ENCODE results near the gene TWNK.
"Not testable (repeated sequence)": the region's sequence is repeated elsewhere in the genome, so short reads cannot be mapped to it uniquely, and the experiment has no call there.

The TWNK gene

GRCh38 chr10:100970076-100970913 is 17.0 kb upstream of the TWNK start:
- H3K27me3 Mint-ChIP-seq = no peaks in the 10 kb centered on the region
- peak overlapping the region; percentile 66 for H3K4me3 Mint-ChIP-seq
- peaks cover 15% of the 10 kb centered on the region for H3K4me1 Mint-ChIP-seq
- no peak overlapping the region for H3K27ac Mint-ChIP-seq
- no peaks in the 10 kb centered on the region for H3K9me3 Mint-ChIP-seq
- H3K36me3 Mint-ChIP-seq = peaks cover 3% of the 10 kb centered on the region

DNA sequence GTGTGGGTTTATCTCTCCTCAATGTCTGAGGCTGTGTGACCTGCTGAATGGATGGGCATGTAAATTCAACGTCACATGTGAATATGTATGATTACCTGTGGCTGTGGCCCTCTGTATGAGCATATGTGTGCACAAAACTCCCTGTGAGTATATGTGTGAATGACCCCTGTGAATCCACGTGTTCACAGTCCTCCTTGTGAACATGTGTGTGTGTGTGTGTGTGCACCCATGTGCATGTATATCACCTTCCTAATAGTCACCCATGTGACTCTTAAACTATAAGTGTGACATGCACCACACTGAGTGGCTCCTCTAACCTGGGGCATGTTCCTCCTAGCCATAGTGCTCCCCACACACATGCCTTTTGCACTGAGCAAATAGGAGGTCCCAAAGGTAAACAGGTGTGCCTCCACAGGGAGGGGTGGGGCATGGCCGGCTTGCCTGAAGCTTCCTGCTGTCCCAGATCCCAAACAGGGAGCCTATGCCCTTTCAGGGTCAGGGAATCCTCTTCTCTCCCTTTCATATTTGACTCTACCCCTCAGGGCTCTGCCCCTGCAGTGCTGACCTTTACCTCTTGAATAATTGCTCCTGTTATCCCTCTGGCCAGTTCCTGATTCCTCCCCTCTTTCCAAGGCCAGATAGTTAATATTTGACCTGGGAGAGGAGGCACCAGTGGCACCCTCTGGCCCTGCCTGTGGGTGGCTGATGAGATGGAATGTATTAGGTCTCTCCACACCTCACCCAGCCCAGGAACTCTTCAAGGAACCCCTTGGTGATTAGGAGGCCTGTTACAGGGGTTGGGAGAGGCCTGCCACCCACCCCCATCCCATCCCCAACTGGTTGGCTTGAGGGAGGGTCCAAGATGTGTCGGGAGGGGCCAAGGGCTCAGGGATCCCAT is 16.2 kb upstream of the TWNK start:
- H3K4me3 Mint-ChIP-seq = peak overlapping the region; percentile 66
- H3K27ac Mint-ChIP-seq = no peak overlapping the region
- no peaks in the 10 kb centered on the region for H3K36me3 Mint-ChIP-seq
- no peaks in the 10 kb centered on the region for H3K9me3 Mint-ChIP-seq
- peaks cover 15% of the 10 kb centered on the region for H3K4me1 Mint-ChIP-seq
- H3K27me3 Mint-ChIP-seq = no peaks in the 10 kb centered on the region

DNA sequence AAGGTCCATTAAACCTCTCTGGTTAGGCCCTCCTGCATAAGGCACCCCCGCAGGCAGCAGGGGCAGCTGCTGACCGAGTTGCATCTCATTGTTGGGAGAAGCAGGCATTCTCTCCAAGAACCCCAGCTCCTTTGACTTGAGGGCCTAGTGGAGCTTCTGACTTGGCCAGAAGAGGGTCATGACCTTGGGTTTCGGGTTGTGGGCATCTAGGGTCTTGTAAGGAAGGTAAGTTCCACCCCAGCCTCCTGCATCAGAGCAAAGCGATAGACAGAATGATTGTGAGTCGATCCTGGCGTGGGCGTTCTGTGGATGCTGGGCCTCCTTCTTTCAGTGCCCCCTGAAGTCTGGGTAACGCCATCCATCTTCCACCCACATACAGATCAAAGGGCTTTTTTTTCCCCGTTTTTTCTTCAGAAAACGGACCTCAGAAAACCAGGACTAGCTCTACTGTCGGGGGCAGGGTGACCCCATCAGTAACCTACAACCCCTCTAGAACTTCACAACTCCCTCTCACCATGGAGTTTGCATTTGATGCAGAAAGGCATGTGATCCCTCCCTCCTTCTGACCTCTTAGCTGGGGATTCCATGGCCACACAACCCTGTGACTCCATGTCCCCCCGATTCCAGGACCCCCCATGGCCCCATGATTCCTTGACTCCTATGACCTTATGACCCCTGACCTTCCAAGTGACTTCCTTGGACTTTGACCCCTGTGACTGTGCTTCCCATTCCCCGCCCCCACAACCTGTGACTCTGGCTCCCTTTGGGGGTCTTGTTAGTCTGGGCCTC is 15.0 kb upstream of the TWNK start:
- no peak overlapping the region for H3K27ac Mint-ChIP-seq
- no peaks in the 10 kb centered on the region for H3K36me3 Mint-ChIP-seq
- H3K4me3 Mint-ChIP-seq = no peak overlapping the region
- no peaks in the 10 kb centered on the region for H3K27me3 Mint-ChIP-seq
- peaks cover 15% of the 10 kb centered on the region for H3K4me1 Mint-ChIP-seq
- no peaks in the 10 kb centered on the region for H3K9me3 Mint-ChIP-seq

GRCh38 chr10:100972904-100973535 is 14.3 kb upstream of the TWNK start:
- peaks cover 15% of the 10 kb centered on the region for H3K4me1 Mint-ChIP-seq
- no peaks in the 10 kb centered on the region for H3K27me3 Mint-ChIP-seq
- H3K36me3 Mint-ChIP-seq = no peaks in the 10 kb centered on the region
- no peaks in the 10 kb centered on the region for H3K9me3 Mint-ChIP-seq
- H3K27ac Mint-ChIP-seq = no peak overlapping the region
- no peak overlapping the region for H3K4me3 Mint-ChIP-seq

- H3K4me1 Mint-ChIP-seq, H3K27ac Mint-ChIP-seq, H3K9me3 Mint-ChIP-seq, H3K27me3 Mint-ChIP-seq, H3K4me3 Mint-ChIP-seq, H3K36me3 Mint-ChIP-seq: not testable (repeated sequence)
Observed at GRCh38 chr10:100975397-100975796, 11.9 kb upstream of the TWNK start.

- no peaks in the 10 kb centered on the region for H3K36me3 Mint-ChIP-seq
- no peak overlapping the region for H3K4me3 Mint-ChIP-seq
- no peak overlapping the region for H3K27ac Mint-ChIP-seq
- no peaks in the 10 kb centered on the region for H3K4me1 Mint-ChIP-seq
- no peaks in the 10 kb centered on the region for H3K27me3 Mint-ChIP-seq
- no peaks in the 10 kb centered on the region for H3K9me3 Mint-ChIP-seq
Observed at GRCh38 chr10:100976906-100977305, 10.4 kb upstream of the TWNK start.

- Mint-ChIP-seq H3K4me3 (no peak overlapping the region), H3K9me3 (no peaks in the 10 kb centered on the region), H3K4me1 (no peaks in the 10 kb centered on the region), H3K27me3 (no peaks in the 10 kb centered on the region), H3K36me3 (no peaks in the 10 kb centered on the region), H3K27ac (no peak overlapping the region)
Observed at GRCh38 chr10:100977436-100977835, 9.9 kb upstream of the TWNK start.

- Mint-ChIP-seq H3K4me3 (no peak overlapping the region), H3K27me3 (no peaks in the 10 kb centered on the region), H3K9me3 (no peaks in the 10 kb centered on the region), H3K36me3 (no peaks in the 10 kb centered on the region), H3K4me1 (no peaks in the 10 kb centered on the region), H3K27ac (no peak overlapping the region)
Observed at GRCh38 chr10:100978121-100978900, 9.0 kb upstream of the TWNK start.

DNA sequence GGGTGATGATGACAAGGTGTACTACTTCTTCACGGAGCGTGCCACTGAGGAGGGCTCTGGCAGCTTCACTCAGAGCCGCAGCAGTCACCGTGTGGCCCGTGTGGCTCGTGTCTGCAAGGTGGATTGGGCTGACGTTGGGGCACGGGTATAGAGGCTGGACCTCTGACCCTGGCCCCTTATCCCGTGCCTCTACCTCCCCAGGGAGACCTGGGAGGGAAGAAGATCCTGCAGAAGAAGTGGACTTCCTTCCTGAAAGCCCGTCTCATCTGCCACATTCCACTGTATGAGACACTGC is 8.5 kb upstream of the TWNK start:
- no peaks in the 10 kb centered on the region for H3K36me3 Mint-ChIP-seq

DNA sequence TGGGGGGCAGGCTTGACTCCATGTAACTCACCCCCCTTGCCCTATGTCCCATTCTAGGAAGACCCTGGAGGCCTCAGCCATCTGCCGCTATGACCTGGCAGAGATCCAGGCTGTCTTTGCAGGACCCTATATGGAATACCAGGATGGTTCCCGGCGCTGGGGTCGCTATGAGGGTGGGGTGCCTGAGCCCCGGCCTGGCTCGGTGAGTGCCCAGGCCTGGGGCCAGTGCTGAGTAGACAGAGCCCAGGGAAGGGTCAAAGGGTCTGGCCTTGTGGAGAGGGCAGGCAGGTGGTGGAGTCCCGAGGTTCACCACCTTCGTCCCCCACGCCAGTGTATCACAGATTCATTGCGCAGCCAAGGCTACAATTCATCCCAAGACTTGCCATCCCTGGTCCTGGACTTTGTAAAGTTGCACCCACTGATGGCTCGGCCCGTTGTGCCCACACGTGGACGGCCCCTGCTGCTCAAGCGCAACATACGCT is 7.5 kb upstream of the TWNK start:
- H3K27ac Mint-ChIP-seq = no peak overlapping the region
- no peaks in the 10 kb centered on the region for H3K27me3 Mint-ChIP-seq
- no peaks in the 10 kb centered on the region for H3K4me1 Mint-ChIP-seq
- no peaks in the 10 kb centered on the region for H3K9me3 Mint-ChIP-seq
- H3K36me3 Mint-ChIP-seq = no peaks in the 10 kb centered on the region
- H3K4me3 Mint-ChIP-seq = no peak overlapping the region

More for the DNA sequence above, 8.5 kb upstream of the TWNK start:
- no peak overlapping the region for H3K4me3 Mint-ChIP-seq
- no peak overlapping the region for H3K27ac Mint-ChIP-seq
- H3K4me1 Mint-ChIP-seq = no peaks in the 10 kb centered on the region
- no peaks in the 10 kb centered on the region for H3K9me3 Mint-ChIP-seq
- H3K27me3 Mint-ChIP-seq = no peaks in the 10 kb centered on the region

GRCh38 chr10:100980311-100980710 is 7.0 kb upstream of the TWNK start:
- no peaks in the 10 kb centered on the region for H3K9me3 Mint-ChIP-seq
- H3K4me1 Mint-ChIP-seq = peaks cover under 1% of the 10 kb centered on the region
- H3K27ac Mint-ChIP-seq = no peak overlapping the region

GRCh38 chr10:100980711-100981110 is 6.6 kb upstream of the TWNK start:
- Mint-ChIP-seq H3K4me1 (peaks cover 5% of the 10 kb centered on the region), H3K27ac (no peak overlapping the region), H3K36me3 (no peaks in the 10 kb centered on the region), H3K9me3 (no peaks in the 10 kb centered on the region), H3K27me3 (no peaks in the 10 kb centered on the region), H3K4me3 (no peak overlapping the region)

More at GRCh38 chr10:100980311-100980710, 7.0 kb upstream of the TWNK start:
- Mint-ChIP-seq H3K36me3 (no peaks in the 10 kb centered on the region), H3K27me3 (no peaks in the 10 kb centered on the region), H3K4me3 (no peak overlapping the region)

DNA sequence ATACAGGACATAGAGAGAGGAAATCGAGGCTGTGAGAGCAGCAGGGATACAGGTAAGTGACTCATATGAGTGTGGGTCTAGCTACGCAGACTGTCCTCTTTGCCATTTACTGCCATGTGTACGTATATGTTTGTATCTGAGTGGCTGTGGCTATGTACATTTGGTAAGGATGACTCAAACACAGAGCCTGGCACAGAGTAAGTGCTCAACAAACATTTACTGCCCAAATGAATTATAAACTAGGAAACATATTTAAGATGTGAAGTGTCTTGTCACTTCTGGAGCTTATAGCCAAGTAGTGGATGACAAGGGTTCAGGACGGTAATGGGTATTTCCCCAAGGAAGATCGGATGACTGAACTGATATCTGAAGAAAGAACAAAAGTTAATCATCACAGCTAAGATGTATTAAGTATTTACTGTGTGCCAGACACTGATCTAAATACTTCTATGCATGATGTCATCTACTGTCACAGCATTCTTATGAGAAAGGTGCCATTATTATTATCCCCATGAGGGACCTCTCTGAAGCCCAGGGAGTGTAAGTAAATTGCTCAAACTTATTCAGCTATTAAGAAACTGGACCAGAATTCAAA is 6.1 kb upstream of the TWNK start:
- Mint-ChIP-seq H3K36me3 (no peaks in the 10 kb centered on the region), H3K27me3 (no peaks in the 10 kb centered on the region), H3K9me3 (no peaks in the 10 kb centered on the region), H3K4me1 (peaks cover 10% of the 10 kb centered on the region), H3K27ac (no peak overlapping the region), H3K4me3 (no peak overlapping the region)
